Immature natural killer cell (primary cell): ENCODE results near the gene ADK. TPM values are rescaled to one million over a fixed set of nuclear protein-coding genes. Genes with fewer than 3 reads are reported as not detected.
"Not testable (repeated sequence)": the region's sequence is repeated elsewhere in the genome, so short reads cannot be mapped to it uniquely, and the experiment has no call there.

ENCODE experiments used
- DNase-seq, 3 donors: peaks; one replicate each; pipeline ENCODE4 v3.0.0; 2022; ENCODE audit warnings: mixed read lengths in 1 of 3
- H3K27ac Mint-ChIP-seq, 6 donors: one replicate each; pipeline ENCODE4 v1.8.0; 2020; ENCODE audit warnings: mixed read lengths in 6 of 6, mild to moderate bottlenecking in 5 of 6, inconsistent platforms in 4 of 6, moderate library complexity in 3 of 6
- H3K27me3 Mint-ChIP-seq, 3 donors: one replicate each; pipeline ENCODE4 v1.8.0; 2020 to 2021; ENCODE audit warnings: low read depth in 3 of 3, mild to moderate bottlenecking in 3 of 3, mixed read lengths in 3 of 3, moderate library complexity in 3 of 3, inconsistent platforms in 1 of 3
- H3K36me3 Mint-ChIP-seq, 3 donors: one replicate each; pipeline ENCODE4 v1.8.0; 2020; ENCODE audit warnings: mixed read lengths in 3 of 3, inconsistent platforms in 2 of 3, mild to moderate bottlenecking in 2 of 3
- H3K4me1 Mint-ChIP-seq, 2 donors: one replicate each; pipeline ENCODE4 v1.8.0; 2020; ENCODE audit warnings: inconsistent platforms in 2 of 2, mild to moderate bottlenecking in 2 of 2, mixed read lengths in 2 of 2, moderate library complexity in 1 of 2
- H3K4me3 Mint-ChIP-seq, 5 donors: one replicate each; pipeline ENCODE4 v1.8.0; 2020; ENCODE audit warnings: mild to moderate bottlenecking in 5 of 5, mixed read lengths in 5 of 5, inconsistent platforms in 3 of 5, moderate library complexity in 3 of 5
- H3K9me3 Mint-ChIP-seq, 6 donors: one replicate each; pipeline ENCODE4 v1.8.0; 2020; ENCODE audit warnings: mild to moderate bottlenecking in 6 of 6, mixed read lengths in 6 of 6, inconsistent platforms in 4 of 6, moderate library complexity in 3 of 6
- polyA plus RNA-seq, 3 donors: library from polyadenylated mRNA; unstranded; fragments of 300-500 nt; fragmentation: Illumina TruSeq; gene quantifications; one replicate each; pipeline ENCODE4 v1.2.3, GENCODE V29; 2021

Gene ADK
- polyA plus RNA-seq, 3 donors from 2014 or later, result 26.9 to 36.7 (median 28.4) TPM

DNA sequence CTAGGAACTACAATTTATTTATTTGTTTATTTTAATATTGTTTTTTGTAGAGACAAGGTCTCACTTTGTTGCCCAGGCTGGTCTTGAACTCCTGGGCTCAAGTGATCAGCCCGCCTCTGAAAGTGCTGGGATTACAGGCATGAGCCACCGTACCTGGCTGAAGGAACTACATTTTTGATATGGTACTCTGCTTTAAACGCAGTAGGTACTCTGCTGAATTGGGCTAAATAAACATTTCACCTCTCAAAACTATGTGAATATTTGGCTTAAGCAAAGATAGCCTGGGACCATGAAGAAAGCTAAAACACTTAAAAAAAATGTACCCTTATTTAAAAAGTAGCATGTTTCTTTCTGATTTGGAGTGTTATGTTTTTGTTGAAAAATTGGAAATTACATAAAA, 138.2 kb downstream of the ADK start:
- Mint-ChIP-seq H3K4me1 (peaks cover 0 to 5% of the 10 kb centered on the region in 2 donors), H3K36me3 (no peaks in the 10 kb centered on the region), H3K27ac (no peak overlapping the region), H3K4me3 (no peak overlapping the region), H3K9me3 (no peaks in the 10 kb centered on the region), H3K27me3 (no peaks in the 10 kb centered on the region)
- DNase-seq, result no peak

DNA sequence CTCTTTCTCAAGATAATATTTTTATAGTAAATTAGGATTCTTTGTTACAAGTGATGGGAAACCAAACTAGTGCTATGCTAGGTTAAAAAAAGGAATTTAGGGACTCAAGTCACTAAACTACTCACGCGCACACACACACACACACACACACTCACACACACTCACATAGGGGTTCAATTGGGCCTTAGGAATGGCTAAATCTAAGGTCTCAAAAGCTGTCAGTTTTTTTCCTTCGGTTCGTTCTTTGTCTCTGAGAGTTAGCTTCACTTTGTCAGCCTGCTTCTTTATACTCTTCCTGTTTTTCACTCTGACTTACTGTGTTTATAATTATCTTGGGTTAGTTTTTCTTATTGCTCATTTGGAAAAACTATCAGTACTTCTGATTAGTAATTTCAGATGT, 138.9 kb downstream of the ADK start:
- Mint-ChIP-seq H3K36me3 (no peaks in the 10 kb centered on the region), H3K9me3 (no peaks in the 10 kb centered on the region), H3K4me1 (peaks cover 0 to 5% of the 10 kb centered on the region in 2 donors), H3K4me3 (peak overlapping the region in 1 of 5 donors; percentile 10), H3K27ac (peak overlapping the region in 3 of 6 donors; percentile 47 to 69 (median 68)), H3K27me3 (no peaks in the 10 kb centered on the region)
- no peak for DNase-seq

DNA sequence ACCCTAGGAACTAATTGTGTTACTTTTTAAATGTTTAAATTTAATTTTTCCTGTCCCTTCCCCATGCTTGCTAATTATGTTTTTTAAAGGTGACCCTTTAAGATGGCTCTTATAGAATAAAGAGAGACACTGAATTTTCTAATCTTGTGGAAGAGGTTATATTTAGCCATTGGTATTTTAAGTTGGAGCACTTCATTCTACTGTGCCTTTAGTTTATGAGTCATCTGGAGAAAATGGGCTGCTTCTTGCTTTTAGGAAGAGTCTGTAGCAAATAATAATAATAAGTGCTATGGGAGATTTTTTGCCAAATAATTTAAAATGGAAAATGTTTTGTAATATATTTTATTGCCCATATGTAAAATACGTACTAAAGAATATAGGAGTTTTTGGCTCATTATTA, 139.7 kb downstream of the ADK start:
- H3K9me3 Mint-ChIP-seq, result no peaks in the 10 kb centered on the region
- peaks cover 0 to 5% of the 10 kb centered on the region in 2 donors for H3K4me1 Mint-ChIP-seq
- no peaks in the 10 kb centered on the region for H3K27me3 Mint-ChIP-seq
- peak overlapping the region in 1 of 6 donors; percentile 1 for H3K27ac Mint-ChIP-seq
- H3K4me3 Mint-ChIP-seq, result no peak overlapping the region
- no peak for DNase-seq
- no peaks in the 10 kb centered on the region for H3K36me3 Mint-ChIP-seq

GRCh38 chr10:74292871-74293427, 141.9 kb downstream of the ADK start:
- Mint-ChIP-seq H3K9me3 (no peaks in the 10 kb centered on the region), H3K27ac (no peak overlapping the region), H3K36me3 (peaks cover 0 to 3% (median 0%) of the 10 kb centered on the region in 3 donors), H3K27me3 (peaks cover 0 to 3% (median 0%) of the 10 kb centered on the region in 3 donors), H3K4me1 (peaks cover 0 to 5% of the 10 kb centered on the region in 2 donors), H3K4me3 (no peak overlapping the region)
- no peak for DNase-seq

GRCh38 chr10:74293686-74294371, 142.8 kb downstream of the ADK start:
- DNase-seq, result no peak
- Mint-ChIP-seq H3K27ac (peak overlapping the region in 1 of 6 donors; percentile 45), H3K27me3 (peaks cover 0 to 3% (median 0%) of the 10 kb centered on the region in 3 donors), H3K36me3 (peaks cover 0 to 3% (median 0%) of the 10 kb centered on the region in 3 donors), H3K9me3 (no peaks in the 10 kb centered on the region), H3K4me1 (peaks cover 0 to 5% of the 10 kb centered on the region in 2 donors), H3K4me3 (no peak overlapping the region)

- peaks cover 0 to 3% (median 0%) of the 10 kb centered on the region in 3 donors for H3K36me3 Mint-ChIP-seq
- no peak overlapping the region for H3K4me3 Mint-ChIP-seq
- H3K27me3 Mint-ChIP-seq, result peaks cover 0 to 3% (median 2%) of the 10 kb centered on the region in 3 donors
- no peak for DNase-seq
- no peaks in the 10 kb centered on the region for H3K9me3 Mint-ChIP-seq
- no peak overlapping the region for H3K27ac Mint-ChIP-seq
- H3K4me1 Mint-ChIP-seq, result peaks cover 0 to 2% of the 10 kb centered on the region in 2 donors
Measured at GRCh38 chr10:74297389-74298080, 146.5 kb downstream of the ADK start.

DNA sequence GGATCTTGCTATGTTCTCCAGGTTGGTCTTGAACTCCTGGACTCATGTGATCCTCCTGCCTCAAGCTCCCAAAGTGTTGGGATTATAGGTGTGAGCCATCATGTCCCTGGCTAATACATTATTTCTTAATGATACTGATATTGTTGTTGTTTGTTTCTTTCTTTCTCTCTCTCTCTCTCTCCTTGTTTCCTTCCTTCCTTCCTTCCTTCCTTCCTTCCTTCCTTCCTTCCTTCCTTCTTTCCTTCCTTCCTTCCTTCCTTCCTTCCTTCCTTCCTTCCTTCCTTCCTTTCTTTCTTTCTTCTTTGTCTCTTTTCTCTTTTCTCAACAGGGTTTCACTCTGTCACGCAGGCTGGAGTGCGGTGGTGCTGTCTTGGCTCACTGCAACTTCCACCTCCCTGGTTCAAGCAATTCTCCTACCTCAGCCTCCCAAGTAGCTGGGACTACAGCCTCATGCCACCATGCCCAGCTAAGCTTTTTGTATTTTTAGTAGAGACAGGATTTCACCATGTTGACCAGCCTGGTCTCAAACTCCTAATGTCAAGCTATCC, 149.1 kb downstream of the ADK start:
- not testable (repeated sequence) for H3K36me3 Mint-ChIP-seq, H3K4me1 Mint-ChIP-seq, H3K27me3 Mint-ChIP-seq, H3K9me3 Mint-ChIP-seq, H3K27ac Mint-ChIP-seq, H3K4me3 Mint-ChIP-seq, DNase-seq

DNA sequence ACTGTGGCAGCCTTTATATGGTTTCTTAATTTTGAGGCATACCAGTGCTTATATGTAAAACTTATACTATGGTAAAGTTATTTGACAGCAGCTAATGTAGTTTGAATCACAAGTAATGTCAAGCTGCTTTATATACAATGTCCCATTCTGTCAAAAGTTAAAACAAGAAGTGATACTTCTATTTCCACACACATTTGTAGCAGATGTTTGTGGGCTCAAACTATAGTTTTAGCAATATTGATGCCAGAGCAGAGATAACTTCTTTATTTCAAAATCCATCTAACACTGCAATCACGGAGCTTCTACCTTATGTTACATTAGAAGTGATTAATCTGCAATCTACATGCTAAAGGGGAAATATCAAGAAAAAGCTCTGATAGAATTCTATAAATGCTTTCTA, 149.6 kb downstream of the ADK start:
- Mint-ChIP-seq H3K4me3 (no peak overlapping the region), H3K27ac (no peak overlapping the region), H3K27me3 (peaks cover 0 to 3% (median 2%) of the 10 kb centered on the region in 3 donors), H3K4me1 (peaks cover 2 to 4% of the 10 kb centered on the region in 2 donors), H3K9me3 (no peaks in the 10 kb centered on the region), H3K36me3 (peaks cover 0 to 3% (median 0%) of the 10 kb centered on the region in 3 donors)
- DNase-seq, result no peak

DNA sequence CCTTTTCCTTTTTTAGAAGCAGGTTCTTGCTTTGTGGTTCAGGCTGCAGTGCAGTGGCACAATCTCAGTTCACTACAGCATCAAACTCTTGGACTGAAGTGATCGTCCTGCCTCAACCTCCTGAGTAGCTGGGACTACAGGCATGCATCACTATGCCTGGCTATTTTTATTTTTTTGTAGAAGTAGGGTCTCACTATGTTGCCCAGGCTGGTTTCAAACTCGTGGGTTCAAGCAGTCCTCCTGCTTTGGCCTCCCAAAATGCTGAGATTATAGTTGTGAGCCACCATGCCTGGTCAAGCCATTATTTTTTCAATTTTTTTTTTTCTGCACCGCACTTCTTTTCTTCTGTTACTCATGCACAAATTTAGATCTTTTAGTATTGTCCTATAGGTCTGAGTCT, 154.7 kb downstream of the ADK start:
- no peaks in the 10 kb centered on the region for H3K9me3 Mint-ChIP-seq
- H3K4me3 Mint-ChIP-seq, result no peak overlapping the region
- H3K36me3 Mint-ChIP-seq, result no peaks in the 10 kb centered on the region
- H3K27ac Mint-ChIP-seq, result no peak overlapping the region
- peaks cover 16 to 22% of the 10 kb centered on the region in 2 donors for H3K4me1 Mint-ChIP-seq
- DNase-seq, result no peak
- H3K27me3 Mint-ChIP-seq, result peaks cover 0 to 2% (median 0%) of the 10 kb centered on the region in 3 donors

DNA sequence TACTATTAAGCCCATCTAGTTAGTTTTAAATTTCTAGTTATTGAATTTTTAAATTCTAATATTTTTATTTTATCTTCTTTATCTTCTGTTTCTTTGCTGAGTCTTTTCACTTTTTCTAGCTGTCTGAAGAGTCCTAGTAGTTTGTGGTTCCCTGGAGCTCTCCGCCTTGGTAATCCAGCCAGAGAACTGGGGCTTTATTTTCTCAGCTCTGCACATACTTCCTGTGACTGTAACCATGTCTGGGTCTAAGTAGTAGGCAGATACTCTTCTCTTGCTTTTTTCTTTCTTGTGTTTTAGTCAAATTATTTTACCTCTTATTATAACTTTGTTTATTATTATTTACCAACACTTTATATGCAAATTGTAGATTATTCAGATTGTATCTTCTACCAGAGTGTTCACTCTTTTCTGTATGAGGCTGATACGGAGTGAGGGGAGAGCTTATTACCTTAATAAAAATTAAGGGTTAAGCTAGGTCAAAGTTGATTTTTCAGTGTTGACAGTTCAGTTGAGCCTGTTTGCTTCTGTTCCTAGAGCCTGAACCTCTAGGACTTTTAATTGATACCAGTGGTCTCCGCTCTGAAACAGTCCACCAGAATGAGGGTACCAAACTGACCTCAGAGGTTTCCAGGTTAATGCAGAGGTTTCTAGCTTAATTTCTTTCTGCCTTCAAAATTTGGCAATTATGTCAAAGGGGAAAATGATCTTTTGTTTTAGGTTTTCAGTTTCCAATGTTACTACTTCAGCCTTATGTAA, 155.4 kb downstream of the ADK start:
- Mint-ChIP-seq H3K36me3 (no peaks in the 10 kb centered on the region), H3K4me3 (peak overlapping the region in 1 of 5 donors; percentile 3), H3K4me1 (peaks cover 16 to 22% of the 10 kb centered on the region in 2 donors), H3K9me3 (no peaks in the 10 kb centered on the region), H3K27me3 (peaks cover 0 to 2% (median 0%) of the 10 kb centered on the region in 3 donors), H3K27ac (peak overlapping the region in 3 of 6 donors; percentile 25 to 54 (median 46))
- peak in 2 of 3 donors; percentile 2 to 3 for DNase-seq

GRCh38 chr10:74307061-74307651, 156.1 kb downstream of the ADK start:
- no peak for DNase-seq
- Mint-ChIP-seq H3K36me3 (no peaks in the 10 kb centered on the region), H3K4me1 (peaks cover 16 to 22% of the 10 kb centered on the region in 2 donors), H3K27me3 (peaks cover 0 to under 1% (median 0%) of the 10 kb centered on the region in 3 donors), H3K9me3 (no peaks in the 10 kb centered on the region), H3K4me3 (no peak overlapping the region), H3K27ac (peak overlapping the region in 2 of 6 donors; percentile 25 to 54)

- H3K9me3 Mint-ChIP-seq, result no peaks in the 10 kb centered on the region
- peaks cover 13 to 31% of the 10 kb centered on the region in 2 donors for H3K4me1 Mint-ChIP-seq
- DNase-seq, result no peak
- no peaks in the 10 kb centered on the region for H3K27me3 Mint-ChIP-seq
- no peak overlapping the region for H3K4me3 Mint-ChIP-seq
- H3K36me3 Mint-ChIP-seq, result no peaks in the 10 kb centered on the region
- H3K27ac Mint-ChIP-seq, result peak overlapping the region in 1 of 6 donors; percentile 10
Measured at GRCh38 chr10:74310652-74311257, 159.7 kb downstream of the ADK start.

DNA sequence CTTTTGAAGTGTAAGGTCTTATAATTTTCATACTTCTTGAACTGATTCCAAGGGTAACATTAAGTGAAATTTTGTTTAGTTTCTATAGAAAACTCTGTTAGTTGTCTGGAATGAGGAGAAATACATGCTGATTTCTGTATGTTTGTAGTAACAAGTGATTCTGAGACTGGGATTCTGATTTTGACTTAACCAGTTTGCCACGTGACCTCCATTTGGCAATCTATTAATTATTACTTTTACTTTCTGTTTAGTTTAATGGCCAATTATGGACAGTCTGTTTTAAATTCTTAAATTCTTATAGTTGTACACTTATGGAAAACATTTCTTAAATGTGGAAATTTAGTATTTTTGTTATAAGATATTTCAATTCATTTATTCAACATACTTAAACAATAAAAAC, 163.1 kb downstream of the ADK start:
- H3K4me3 Mint-ChIP-seq, result peak overlapping the region in 1 of 5 donors; percentile 69
- peaks cover 0 to 13% of the 10 kb centered on the region in 2 donors for H3K4me1 Mint-ChIP-seq
- H3K9me3 Mint-ChIP-seq, result no peaks in the 10 kb centered on the region
- no peaks in the 10 kb centered on the region for H3K27me3 Mint-ChIP-seq
- peaks cover under 1 to 13% (median 10%) of the 10 kb centered on the region in 3 donors for H3K36me3 Mint-ChIP-seq
- peak overlapping the region in 1 of 6 donors; percentile 30 for H3K27ac Mint-ChIP-seq
- no peak for DNase-seq
